ENCODE measurements around the gene RAB8B.

RAB8B gene

DNA sequence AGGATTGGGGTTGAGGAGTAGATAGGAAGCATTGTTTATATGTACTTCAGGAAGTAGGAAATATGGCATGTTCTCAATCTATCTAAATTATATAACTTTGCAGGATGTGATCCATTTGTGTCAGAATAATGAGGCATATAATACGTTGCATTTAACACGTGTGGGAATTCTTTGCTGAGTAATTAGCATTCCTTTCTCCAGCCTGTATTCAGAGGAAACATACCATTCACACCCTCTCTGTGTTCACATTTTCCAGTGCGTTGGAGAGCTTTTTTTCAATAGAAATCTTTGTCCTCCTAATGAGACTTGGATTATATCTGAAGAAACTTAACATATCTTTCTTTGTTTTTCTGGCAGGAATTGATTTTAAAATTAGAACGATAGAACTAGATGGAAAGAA, 55.0 kb downstream of the RAB8B start:
- H3K4me3 ChIP-seq (ENCODE audit: low read depth, low read length): no peak overlapping the region

GRCh38 chr15:63244976-63245645, 55.7 kb downstream of the RAB8B start:
- Histone ChIP-seq H3K4me1 (ENCODE audit: control insufficient read depth, insufficient read depth, low read length) (no peaks in the 10 kb centered on the region), H3K27me3 (ENCODE audit: control insufficient read depth, insufficient read depth, low read length) (no peaks in the 10 kb centered on the region), H3K9ac (ENCODE audit: low read depth, low read length) (no peak overlapping the region), H3K36me3 (ENCODE audit: control insufficient read depth, insufficient read depth, low read length) (peaks cover 2% of the 10 kb centered on the region), H3K9me3 (ENCODE audit: control insufficient read depth, insufficient read depth, low read length) (peaks cover 2% of the 10 kb centered on the region), H3K4me3 (ENCODE audit: low read depth, low read length) (no peak overlapping the region)

More for the DNA sequence above, 55.0 kb downstream of the RAB8B start:
- Histone ChIP-seq H3K9me3 (ENCODE audit: control insufficient read depth, insufficient read depth, low read length) (peaks cover 2% of the 10 kb centered on the region), H3K36me3 (ENCODE audit: control insufficient read depth, insufficient read depth, low read length) (peaks cover 2% of the 10 kb centered on the region), H3K9ac (ENCODE audit: low read depth, low read length) (no peak overlapping the region), H3K27me3 (ENCODE audit: control insufficient read depth, insufficient read depth, low read length) (no peaks in the 10 kb centered on the region), H3K4me1 (ENCODE audit: control insufficient read depth, insufficient read depth, low read length) (no peaks in the 10 kb centered on the region)

DNA sequence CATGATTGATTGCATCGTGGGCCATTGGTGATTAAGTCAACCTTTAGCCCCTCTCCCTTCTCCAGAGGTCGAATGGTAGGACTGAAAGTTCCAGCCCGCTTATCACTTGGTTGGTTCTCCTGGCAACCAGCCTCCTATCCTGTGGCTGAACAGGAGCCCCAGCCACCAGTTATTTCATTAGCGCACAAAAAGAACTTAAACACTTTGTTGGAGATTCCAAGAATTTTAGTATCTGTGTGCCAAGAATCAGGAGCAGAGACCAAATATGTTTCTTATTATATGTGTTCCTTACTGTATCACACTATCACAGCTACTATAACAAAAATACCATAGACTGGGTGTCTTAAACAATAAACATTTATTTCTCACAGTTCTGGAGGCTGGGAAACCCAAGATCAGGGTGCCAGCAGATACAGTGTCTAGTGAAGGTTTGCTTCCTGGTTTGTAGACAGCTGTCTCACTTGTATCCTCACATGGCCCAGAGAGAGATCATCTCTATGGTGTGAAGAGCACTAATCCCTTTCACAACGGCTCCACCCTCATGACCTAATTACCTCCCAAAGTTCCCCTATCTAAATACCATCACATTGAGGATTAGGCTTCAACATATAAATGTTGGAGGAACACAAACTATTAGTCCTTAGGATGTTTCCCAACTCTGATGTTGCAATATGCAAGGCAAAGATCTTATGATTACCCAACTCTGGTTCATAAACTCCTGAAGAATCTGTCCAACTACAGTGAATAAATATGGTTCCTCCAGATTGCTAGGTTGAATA, 57.5 kb downstream of the RAB8B start:
- peaks cover 2% of the 10 kb centered on the region for H3K9me3 ChIP-seq (ENCODE audit: control insufficient read depth, insufficient read depth, low read length)
- H3K4me3 ChIP-seq (ENCODE audit: low read depth, low read length): no peak overlapping the region
- no peak overlapping the region for H3K9ac ChIP-seq (ENCODE audit: low read depth, low read length)
- no peaks in the 10 kb centered on the region for H3K4me1 ChIP-seq (ENCODE audit: control insufficient read depth, insufficient read depth, low read length)
- peaks cover 2% of the 10 kb centered on the region for H3K36me3 ChIP-seq (ENCODE audit: control insufficient read depth, insufficient read depth, low read length)
- no peaks in the 10 kb centered on the region for H3K27me3 ChIP-seq (ENCODE audit: control insufficient read depth, insufficient read depth, low read length)

DNA sequence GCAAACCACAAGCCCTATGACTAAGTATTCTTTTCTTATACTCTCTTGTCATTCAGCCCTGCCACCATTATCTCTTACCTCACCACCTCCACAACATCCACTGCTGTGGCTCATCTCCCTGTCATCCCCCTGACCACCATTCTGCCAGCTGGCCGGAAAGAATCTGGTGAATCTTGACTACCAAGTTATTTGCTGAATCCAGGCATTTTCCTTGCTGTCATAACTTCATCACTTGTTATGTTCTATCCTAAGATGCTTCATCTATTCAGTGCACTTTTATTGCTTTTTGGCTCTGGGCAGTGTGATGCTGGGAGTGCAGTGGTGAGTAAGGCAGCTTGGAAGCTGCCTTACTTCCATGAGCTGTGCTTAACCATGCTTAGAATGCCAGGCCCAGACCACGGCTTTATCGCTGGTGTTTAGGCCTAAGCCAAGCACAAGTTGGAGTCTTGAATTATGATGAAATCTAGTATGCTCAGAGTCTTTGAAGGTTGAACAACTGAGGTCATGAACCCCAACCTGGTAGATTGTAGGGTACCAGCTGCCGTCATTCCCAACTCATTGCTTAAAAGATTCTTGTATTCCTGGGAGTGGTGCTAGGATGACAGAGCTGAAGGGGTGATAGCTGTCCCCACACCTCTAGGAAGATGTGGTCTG, 61.0 kb downstream of the RAB8B start:
- H3K4me3 ChIP-seq (ENCODE audit: low read depth, low read length): no peak overlapping the region

GRCh38 chr15:63251701-63252100, 62.3 kb downstream of the RAB8B start:
- Histone ChIP-seq H3K36me3 (ENCODE audit: control insufficient read depth, insufficient read depth, low read length) (no peaks in the 10 kb centered on the region), H3K9ac (ENCODE audit: low read depth, low read length) (no peak overlapping the region), H3K4me1 (ENCODE audit: control insufficient read depth, insufficient read depth, low read length) (peaks cover 11% of the 10 kb centered on the region), H3K27me3 (ENCODE audit: control insufficient read depth, insufficient read depth, low read length) (no peaks in the 10 kb centered on the region), H3K9me3 (ENCODE audit: control insufficient read depth, insufficient read depth, low read length) (no peaks in the 10 kb centered on the region), H3K4me3 (ENCODE audit: low read depth, low read length) (no peak overlapping the region)

More for the DNA sequence above, 61.0 kb downstream of the RAB8B start:
- no peak overlapping the region for H3K9ac ChIP-seq (ENCODE audit: low read depth, low read length)
- no peaks in the 10 kb centered on the region for H3K36me3 ChIP-seq (ENCODE audit: control insufficient read depth, insufficient read depth, low read length)
- H3K9me3 ChIP-seq (ENCODE audit: control insufficient read depth, insufficient read depth, low read length): no peaks in the 10 kb centered on the region
- no peaks in the 10 kb centered on the region for H3K27me3 ChIP-seq (ENCODE audit: control insufficient read depth, insufficient read depth, low read length)
- peaks cover 2% of the 10 kb centered on the region for H3K4me1 ChIP-seq (ENCODE audit: control insufficient read depth, insufficient read depth, low read length)

DNA sequence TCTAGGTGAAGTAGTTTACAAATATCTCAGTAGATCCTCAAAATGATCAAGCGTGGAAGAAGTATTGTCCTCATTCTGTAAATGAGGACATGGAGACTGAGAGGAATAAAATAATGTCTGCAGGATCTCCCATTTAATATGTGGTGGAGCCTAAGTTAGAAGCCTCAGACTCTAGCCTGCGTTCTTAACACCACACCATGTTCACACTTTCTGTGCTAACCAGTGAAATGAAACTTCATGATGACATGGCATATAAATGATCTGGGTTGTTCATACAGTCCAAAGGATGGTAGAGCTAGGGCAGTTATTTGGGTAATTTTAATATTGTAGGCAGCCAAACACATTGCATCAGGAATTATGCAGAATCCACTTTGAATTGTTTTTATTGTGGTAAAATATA, 62.9 kb downstream of the RAB8B start:
- no peaks in the 10 kb centered on the region for H3K27me3 ChIP-seq (ENCODE audit: control insufficient read depth, insufficient read depth, low read length)
- no peaks in the 10 kb centered on the region for H3K36me3 ChIP-seq (ENCODE audit: control insufficient read depth, insufficient read depth, low read length)
- H3K9me3 ChIP-seq (ENCODE audit: control insufficient read depth, insufficient read depth, low read length): no peaks in the 10 kb centered on the region
- no peak overlapping the region for H3K4me3 ChIP-seq (ENCODE audit: low read depth, low read length)
- H3K4me1 ChIP-seq (ENCODE audit: control insufficient read depth, insufficient read depth, low read length): peaks cover 17% of the 10 kb centered on the region
- H3K9ac ChIP-seq (ENCODE audit: low read depth, low read length): no peak overlapping the region

DNA sequence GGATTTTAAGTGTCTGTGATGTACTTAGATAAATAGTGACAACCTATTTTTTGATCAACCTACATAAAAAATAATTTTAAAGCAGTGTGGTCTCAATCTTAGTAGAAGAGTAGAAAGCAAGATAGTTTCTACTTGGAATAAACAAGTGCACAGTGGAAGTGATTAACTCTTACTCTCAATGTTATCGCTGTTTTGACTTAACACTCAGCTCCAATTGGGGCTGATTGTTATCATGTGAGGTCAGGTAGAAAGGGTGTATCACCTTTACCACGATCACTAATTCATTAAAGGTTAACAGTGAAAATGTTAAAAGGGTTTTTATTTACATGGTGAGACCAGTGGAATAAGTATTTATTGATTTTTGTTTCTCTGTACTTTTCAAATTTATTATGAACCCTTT, 65.6 kb downstream of the RAB8B start:
- H3K4me1 ChIP-seq (ENCODE audit: control insufficient read depth, insufficient read depth, low read length): peaks cover 18% of the 10 kb centered on the region
- no peak overlapping the region for H3K4me3 ChIP-seq (ENCODE audit: low read depth, low read length)
- H3K9ac ChIP-seq (ENCODE audit: low read depth, low read length): no peak overlapping the region
- H3K9me3 ChIP-seq (ENCODE audit: control insufficient read depth, insufficient read depth, low read length): no peaks in the 10 kb centered on the region
- H3K27me3 ChIP-seq (ENCODE audit: control insufficient read depth, insufficient read depth, low read length): no peaks in the 10 kb centered on the region
- no peaks in the 10 kb centered on the region for H3K36me3 ChIP-seq (ENCODE audit: control insufficient read depth, insufficient read depth, low read length)

- Histone ChIP-seq H3K9me3 (ENCODE audit: control insufficient read depth, insufficient read depth, low read length) (no peaks in the 10 kb centered on the region), H3K4me1 (ENCODE audit: control insufficient read depth, insufficient read depth, low read length) (peaks cover 18% of the 10 kb centered on the region), H3K9ac (ENCODE audit: low read depth, low read length) (no peak overlapping the region), H3K4me3 (ENCODE audit: low read depth, low read length) (no peak overlapping the region), H3K27me3 (ENCODE audit: control insufficient read depth, insufficient read depth, low read length) (no peaks in the 10 kb centered on the region), H3K36me3 (ENCODE audit: control insufficient read depth, insufficient read depth, low read length) (no peaks in the 10 kb centered on the region)
Observed at GRCh38 chr15:63255489-63255990, 66.1 kb downstream of the RAB8B start.

DNA sequence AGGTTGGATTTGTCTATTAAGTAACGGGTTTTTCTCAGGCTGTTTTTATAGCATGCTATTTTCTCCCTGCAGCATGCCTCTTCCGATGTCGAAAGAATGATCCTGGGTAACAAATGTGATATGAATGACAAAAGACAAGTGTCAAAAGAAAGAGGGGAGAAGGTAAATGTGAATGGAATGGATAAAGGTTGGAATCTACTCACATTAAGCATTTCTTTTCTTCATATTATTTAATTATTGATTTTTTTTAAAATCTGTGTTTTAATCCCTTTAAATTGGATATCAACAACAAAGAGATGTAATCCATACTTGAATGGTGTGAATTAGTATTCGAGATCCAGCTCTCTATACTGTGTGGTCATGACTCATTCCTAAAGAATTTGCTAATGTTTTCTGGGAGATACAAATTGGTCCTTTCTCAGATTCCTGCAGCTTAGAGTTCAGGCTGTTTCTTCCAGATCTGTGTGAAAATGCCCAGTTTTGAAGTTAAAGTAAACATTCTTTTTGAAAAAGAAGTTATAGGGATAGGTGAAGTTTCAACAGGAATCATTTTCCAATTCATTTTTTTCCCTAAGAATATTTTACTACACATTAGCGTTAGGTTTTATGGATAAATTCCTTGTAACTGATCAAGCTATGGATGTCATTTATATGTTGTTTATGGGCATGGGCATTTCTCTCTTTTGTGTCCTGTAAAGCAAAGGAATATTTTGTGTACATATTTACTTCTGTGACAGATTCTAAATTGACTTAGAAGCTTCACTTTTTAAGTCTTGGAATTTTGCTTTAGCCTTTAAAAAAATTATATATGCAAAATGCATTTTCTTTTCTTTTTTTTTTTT, 67.2 kb downstream of the RAB8B start:
- Histone ChIP-seq H3K9ac (ENCODE audit: low read depth, low read length) (no peak overlapping the region), H3K4me3 (ENCODE audit: low read depth, low read length) (no peak overlapping the region), H3K27me3 (ENCODE audit: control insufficient read depth, insufficient read depth, low read length) (no peaks in the 10 kb centered on the region), H3K9me3 (ENCODE audit: control insufficient read depth, insufficient read depth, low read length) (no peaks in the 10 kb centered on the region), H3K36me3 (ENCODE audit: control insufficient read depth, insufficient read depth, low read length) (no peaks in the 10 kb centered on the region), H3K4me1 (ENCODE audit: control insufficient read depth, insufficient read depth, low read length) (peaks cover 18% of the 10 kb centered on the region)

GRCh38 chr15:63258658-63259057, 69.3 kb downstream of the RAB8B start:
- no peak overlapping the region for H3K4me3 ChIP-seq (ENCODE audit: low read depth, low read length)
- no peaks in the 10 kb centered on the region for H3K36me3 ChIP-seq (ENCODE audit: control insufficient read depth, insufficient read depth, low read length)
- H3K4me1 ChIP-seq (ENCODE audit: control insufficient read depth, insufficient read depth, low read length): peaks cover 18% of the 10 kb centered on the region
- H3K9me3 ChIP-seq (ENCODE audit: control insufficient read depth, insufficient read depth, low read length): no peaks in the 10 kb centered on the region
- no peak overlapping the region for H3K9ac ChIP-seq (ENCODE audit: low read depth, low read length)
- no peaks in the 10 kb centered on the region for H3K27me3 ChIP-seq (ENCODE audit: control insufficient read depth, insufficient read depth, low read length)

DNA sequence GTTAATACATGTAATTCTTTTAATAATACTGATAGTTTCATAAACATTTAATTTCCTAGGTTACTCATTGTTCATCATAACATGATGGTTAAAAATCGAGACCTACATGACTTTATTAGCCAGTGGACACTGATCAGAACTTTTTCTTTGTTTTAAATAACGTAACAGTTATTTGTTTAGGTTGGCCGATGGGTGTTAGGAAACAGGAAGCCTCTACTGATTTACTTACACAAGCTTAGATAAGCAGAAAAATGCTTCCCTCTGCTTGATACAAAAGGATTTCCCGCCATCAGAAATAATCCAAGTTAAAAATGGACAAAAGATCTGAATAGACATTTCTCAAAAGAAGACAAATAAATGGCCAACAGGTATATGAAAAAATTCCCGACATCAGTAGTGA, 71.4 kb downstream of the RAB8B start:
- Histone ChIP-seq H3K9me3 (ENCODE audit: control insufficient read depth, insufficient read depth, low read length) (no peaks in the 10 kb centered on the region), H3K9ac (ENCODE audit: low read depth, low read length) (no peak overlapping the region), H3K36me3 (ENCODE audit: control insufficient read depth, insufficient read depth, low read length) (no peaks in the 10 kb centered on the region), H3K4me3 (ENCODE audit: low read depth, low read length) (no peak overlapping the region), H3K27me3 (ENCODE audit: control insufficient read depth, insufficient read depth, low read length) (no peaks in the 10 kb centered on the region), H3K4me1 (ENCODE audit: control insufficient read depth, insufficient read depth, low read length) (peaks cover 12% of the 10 kb centered on the region)

Measured in iPS-15b (cell line).